M059J (cell line): Measurements from ENCODE around the gene APBB2. TPM values are rescaled to one million over a fixed set of nuclear protein-coding genes. Genes with fewer than 3 reads are reported as not detected.
A peak's percentile ranks its signal among the peaks of the same experiment; 100 is the strongest.
"Not testable (repeated sequence)": the region's sequence is repeated elsewhere in the genome, so short reads cannot be mapped to it uniquely, and the experiment has no call there.

Source experiments
- DNase-seq: peaks from one replicate; pipeline ENCODE4 v3.0.0-alpha.2; 2012; ENCODE audit warnings: low read depth
- total RNA-seq: library from RNA; depleted of rRNA; stranded (reverse); fragments of >200 nt; shearing (Covaris generic); gene quantifications from 2 replicates; pipeline ENCODE4 v1.2.3, GENCODE V29; 2014

APBB2 gene
- total RNA-seq, 1 experiment from 2014 or later, result 81.9 TPM

GRCh38 chr4:41157009-41157408 lies 57.3 kb downstream of the APBB2 start:
- no peak for DNase-seq

DNA sequence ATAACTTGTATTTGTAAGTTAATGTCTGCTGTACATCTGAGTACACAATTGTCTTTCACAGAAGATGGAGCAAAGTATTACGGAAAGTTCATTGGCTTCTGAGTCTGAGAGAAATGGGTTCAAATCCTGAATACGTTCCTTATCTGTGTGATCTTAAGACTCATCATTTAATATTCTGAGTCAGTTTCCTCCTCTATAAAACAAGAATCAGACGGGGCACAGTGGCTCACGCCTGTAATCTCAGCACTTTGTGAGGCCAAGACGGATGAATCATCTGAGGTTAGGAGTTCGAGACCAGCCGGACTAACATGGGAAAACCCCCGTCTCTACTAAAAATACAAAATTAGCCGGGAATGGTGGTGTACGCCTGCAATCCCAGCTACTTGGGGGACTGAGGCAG lies 57.8 kb downstream of the APBB2 start:
- peak; percentile 93 for DNase-seq

DNA sequence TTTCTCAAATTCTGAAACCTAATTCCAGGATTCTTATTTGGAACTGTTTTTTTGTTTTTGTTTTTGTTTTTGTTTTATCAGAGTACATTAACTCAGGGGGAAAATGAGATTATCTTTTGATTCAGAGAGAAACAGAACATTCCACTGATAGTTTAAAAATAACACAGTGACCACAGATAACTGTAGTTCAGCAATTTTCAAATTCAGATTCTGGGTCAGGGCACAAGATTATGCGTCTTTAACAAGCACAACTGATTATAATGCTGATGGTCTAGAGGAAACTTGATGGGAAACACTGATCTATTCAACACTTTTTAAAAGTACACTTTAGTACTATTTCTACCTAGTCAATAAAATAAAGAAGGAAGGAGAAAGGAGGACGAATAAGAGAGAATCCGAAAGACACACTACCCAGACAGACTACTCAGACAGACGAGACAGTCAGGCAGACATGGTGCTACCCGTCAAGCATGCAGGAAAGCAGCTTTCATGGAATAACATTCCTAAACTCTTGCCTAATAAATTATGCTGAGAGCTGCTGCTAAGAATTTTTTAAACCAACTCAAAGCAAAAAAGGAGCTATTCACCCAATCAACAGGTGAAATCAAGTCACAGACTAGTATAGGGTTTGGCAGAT lies 59.0 kb downstream of the APBB2 start:
- DNase-seq, result peak; percentile 86

DNA sequence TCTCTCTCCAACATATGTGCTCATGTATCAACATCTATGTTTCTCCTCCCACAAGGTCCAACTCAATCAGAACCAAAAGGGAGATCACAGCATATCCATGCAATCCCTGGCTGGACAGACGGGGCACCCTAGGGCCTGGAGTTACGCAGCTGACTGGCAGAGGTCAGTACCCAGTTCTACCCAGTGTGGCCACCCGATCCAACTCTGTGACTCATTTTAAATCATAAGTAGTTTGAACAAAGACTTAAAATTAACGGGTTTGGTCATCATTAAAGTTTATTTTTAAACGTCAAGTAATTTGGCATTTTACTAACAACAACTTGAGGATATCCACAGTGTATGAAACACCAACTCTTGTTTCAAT lies 59.5 kb downstream of the APBB2 start:
- peak; percentile 87 for DNase-seq

GRCh38 chr4:41154010-41154813 lies 60.1 kb downstream of the APBB2 start:
- no peak for DNase-seq

GRCh38 chr4:41150401-41150800 lies 63.9 kb downstream of the APBB2 start:
- no peak for DNase-seq

- DNase-seq, result not testable (repeated sequence)
These were observed 64.8 kb downstream of the APBB2 start for GRCh38 chr4:41149568-41149967.

- DNase-seq, result no peak
These were observed 65.4 kb downstream of the APBB2 start for GRCh38 chr4:41148931-41149330.

DNA sequence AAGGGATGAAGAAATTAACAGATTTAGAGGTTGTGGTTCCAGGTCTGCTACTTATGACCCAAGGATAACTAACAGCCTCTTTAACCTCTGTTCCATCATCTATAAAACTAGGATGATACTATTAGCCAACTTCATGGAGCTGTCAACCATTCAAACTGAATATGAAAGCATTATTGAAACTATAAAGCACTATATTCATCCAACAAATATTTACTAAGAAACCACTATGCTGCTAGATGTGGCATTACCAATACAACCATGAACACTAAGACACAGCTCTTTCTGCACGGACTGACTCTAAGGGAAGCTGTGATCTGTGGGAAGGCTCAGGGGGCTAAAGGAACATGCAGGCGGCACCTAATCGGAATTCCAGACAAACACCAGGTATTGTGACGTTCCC lies 66.0 kb downstream of the APBB2 start:
- peak; percentile 50 for DNase-seq

DNA sequence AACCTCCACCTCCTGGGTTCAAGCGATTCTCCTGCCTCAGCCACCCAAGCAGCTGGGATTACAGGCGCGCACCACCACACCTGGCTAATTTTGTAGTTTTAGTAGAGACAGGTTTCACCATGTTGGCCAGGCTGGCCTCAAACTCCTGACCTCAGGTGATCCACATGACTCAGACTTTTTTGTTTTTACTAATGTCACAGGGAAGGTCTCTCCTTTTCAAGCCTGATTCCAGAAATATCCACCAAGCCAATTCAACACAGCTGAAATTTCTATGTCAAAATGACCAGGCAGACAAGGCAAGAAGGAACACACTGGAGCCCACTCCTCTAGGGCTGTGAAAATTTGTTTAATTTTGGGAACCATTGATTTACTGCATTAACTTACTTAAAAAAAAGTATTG lies 66.8 kb downstream of the APBB2 start:
- peak; percentile 52 for DNase-seq

- peak; percentile 82 for DNase-seq
These were observed 67.4 kb downstream of the APBB2 start for GRCh38 chr4:41146716-41147506.

DNA sequence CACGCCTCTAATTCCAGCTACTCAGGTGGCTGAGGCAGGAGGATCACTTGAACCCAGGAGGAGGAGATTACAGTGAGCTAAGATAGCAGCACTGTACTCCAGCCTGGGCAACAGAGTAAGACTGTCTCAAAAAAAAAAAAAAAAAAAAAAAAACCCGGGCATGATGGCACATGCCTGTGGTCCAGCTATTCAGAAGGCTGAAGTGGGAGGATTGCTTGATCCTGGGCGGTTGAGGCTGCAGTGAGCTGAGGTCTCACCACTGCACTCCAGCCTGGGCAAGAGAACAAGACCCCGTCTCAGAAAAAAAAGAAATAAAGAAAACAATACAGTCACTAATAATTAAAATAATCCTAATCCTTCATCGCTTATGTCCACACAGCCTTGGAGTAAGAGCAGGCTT lies 68.1 kb downstream of the APBB2 start:
- DNase-seq, result peak; percentile 64

GRCh38 chr4:41145571-41146078 lies 68.7 kb downstream of the APBB2 start:
- peak; percentile 87 for DNase-seq

DNA sequence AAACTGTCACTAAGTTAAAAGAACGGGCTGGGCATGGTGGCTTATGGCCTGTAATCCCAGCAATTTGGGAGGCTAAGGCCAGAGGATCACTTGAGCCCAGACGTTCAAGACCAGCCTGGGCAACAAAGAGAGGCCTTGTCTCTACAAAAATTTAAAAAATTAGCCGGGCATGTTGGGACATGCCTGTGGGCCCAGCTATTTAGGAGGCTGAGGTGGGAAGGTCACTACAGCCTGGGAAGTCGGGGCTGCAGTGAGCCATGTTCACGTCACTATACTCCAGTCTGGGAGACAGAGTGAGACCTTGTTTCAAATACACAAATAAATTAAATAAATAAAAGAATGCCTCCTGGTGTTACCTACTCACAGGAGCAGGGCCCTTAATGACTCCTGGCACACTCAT lies 69.5 kb downstream of the APBB2 start:
- peak; percentile 53 for DNase-seq

GRCh38 chr4:41144040-41144379 lies 70.3 kb downstream of the APBB2 start:
- no peak for DNase-seq

DNA sequence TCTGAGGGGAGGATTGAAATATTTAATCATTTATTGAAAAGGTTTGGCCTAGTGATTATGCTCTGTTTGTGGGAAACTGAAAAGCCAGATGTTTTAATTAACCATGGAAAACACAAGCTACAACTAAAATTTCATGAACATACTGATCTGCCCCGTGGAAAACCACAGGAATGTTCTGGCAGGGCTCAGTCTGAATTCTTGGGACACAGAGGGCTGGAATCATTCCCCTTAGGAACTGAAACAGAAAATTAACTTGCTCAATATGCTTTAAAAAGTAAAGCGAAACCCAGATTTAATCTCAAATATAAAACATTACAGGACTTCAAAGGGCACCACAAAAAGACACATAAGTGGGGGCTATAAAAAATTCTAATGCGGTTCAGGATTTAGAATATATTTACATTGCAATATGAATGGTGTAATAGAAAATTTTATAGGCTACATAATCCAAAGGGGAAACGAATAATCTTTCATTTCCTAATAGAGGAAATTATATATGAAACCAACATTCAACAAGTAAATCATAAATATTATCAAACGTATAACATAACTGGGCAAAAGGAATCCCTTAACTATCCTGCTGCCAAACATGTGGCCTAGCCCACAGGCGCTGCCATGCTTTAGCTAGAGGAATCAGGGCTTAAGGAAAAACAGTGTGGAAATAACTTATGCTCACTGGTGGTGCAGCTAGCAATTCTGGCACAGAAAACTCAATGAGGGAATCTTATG lies 70.9 kb downstream of the APBB2 start:
- peak; percentile 96 for DNase-seq

- DNase-seq, result peak; percentile 85
These were observed 71.7 kb downstream of the APBB2 start for GRCh38 chr4:41142376-41143310.

- DNase-seq, result peak; percentile 89
These were observed 72.4 kb downstream of the APBB2 start for GRCh38 chr4:41141900-41142299.

DNA sequence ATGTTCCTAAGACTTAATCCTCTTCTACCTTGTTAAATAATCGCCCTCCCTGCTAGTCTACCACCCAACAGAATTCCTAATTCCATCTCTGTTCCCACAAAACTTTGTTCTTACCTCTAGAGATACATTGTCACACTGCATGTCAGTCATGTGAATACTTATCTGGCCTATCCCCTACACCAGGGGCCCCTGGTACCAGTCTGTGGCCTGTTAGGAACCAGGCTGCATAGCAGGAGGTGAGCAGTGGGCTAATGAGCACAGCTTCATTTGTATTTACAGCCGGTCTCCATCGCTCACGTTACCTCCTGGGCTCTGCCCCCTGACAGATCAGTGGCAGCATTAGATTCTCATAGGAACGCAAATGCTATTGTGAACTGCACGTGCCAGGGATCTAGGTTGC lies 73.9 kb downstream of the APBB2 start:
- no peak for DNase-seq

- no peak for DNase-seq
These were observed 76.5 kb downstream of the APBB2 start for GRCh38 chr4:41137879-41138278.

DNA sequence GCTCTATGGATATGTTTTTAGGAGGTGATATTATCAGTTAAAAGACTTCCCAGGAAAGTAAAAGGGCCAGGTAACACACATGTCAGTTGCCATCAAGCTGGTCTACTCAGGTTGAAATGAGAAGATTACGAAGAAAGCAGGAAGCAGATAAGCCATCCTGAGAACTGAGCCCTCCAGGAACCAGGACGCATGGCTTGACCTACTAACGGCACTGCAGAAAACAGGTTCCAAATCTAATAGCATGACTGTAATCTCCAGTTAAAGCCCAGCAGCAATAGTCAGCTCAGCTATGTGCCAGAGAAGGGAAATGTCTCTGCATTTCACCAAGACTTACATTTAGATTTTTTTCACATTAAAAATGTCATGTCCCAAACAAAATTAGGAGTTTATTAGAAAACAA lies 77.9 kb downstream of the APBB2 start:
- no peak for DNase-seq
